Pancreas (tissue), 10 donors: ENCODE measurements around the gene SLC12A7. TPM values are rescaled to one million over a fixed set of nuclear protein-coding genes. Genes with fewer than 3 reads are reported as not detected.
A peak's percentile ranks its signal among the peaks of the same experiment; 100 is the strongest.

Experiments used
- ATAC-seq, 4 donors: fragments of 200-7000 bp; cut with Tn5 transposase; one replicate each; pipeline versions ENCODE4 v1.8.0 to v1.9.1; 2020; ENCODE audit warnings: mild to moderate bottlenecking in 4 of 4, moderate library complexity in 4 of 4
- DNase-seq, 6 donors: peaks; one replicate each; pipeline ENCODE4 v3.0.0-alpha.2; 2020
- FAIRE-seq: peaks from 2 replicates; lab custom pipeline; 2012; peaks lifted over from hg19 to GRCh38; lab: Jason Lieb, UNC
- H3K27ac ChIP-seq, 4 donors: fragments of 200-600 bp; sonication (generic); 1 replicate in 3 of 4; 2 replicates in 1 of 4; pipeline versions ENCODE4 v1.5.0 to v1.8.0; 2020
- H3K27me3 ChIP-seq, 4 donors: fragments of 200-600 bp; one replicate each; pipeline ENCODE4 v1.8.0; 2021
- H3K36me3 ChIP-seq, 3 donors: fragments of 200-600 bp; sonication (generic) in 1 of 3; one replicate each; pipeline versions ENCODE4 v1.5.0 to v1.8.0; 2020 to 2021
- H3K4me1 ChIP-seq, 3 donors: fragments of 200-600 bp; one replicate each; pipeline ENCODE4 v1.8.0; 2021
- H3K4me3 ChIP-seq, 4 donors: fragments of 200-600 bp; sonication (generic) in 2 of 4; one replicate each; pipeline versions ENCODE4 v1.5.0 to v1.8.0; 2020 to 2021
- H3K9me3 ChIP-seq, 4 donors: fragments of 200-600 bp; one replicate each; pipeline ENCODE4 v1.8.0; 2021
- CTCF ChIP-seq, 4 donors: fragments of 200-600 bp; sonication (generic) in 3 of 4; IDR thresholded peaks; one replicate each; pipeline versions ENCODE4 v1.5.0 to v1.8.0; 2021; ENCODE audit warnings: antibody characterized with exemption in 4 of 4
- WGBS, 2 donors: extraction: QIAGEN DNeasy Blood & Tissue Kit; methylation state at CpG; one replicate each; pipeline ENCODE4 v1.1.7; 2013; 5-methylcytosine and 5-hydroxymethylcytosine counted together
- intact Hi-C, 3 donors: fragments of 100-400 bp; cut with DNase I; formaldehyde crosslinking; loops; one replicate each; pipeline versions ENCODE4 v1.11.1 to v1.14.2; 2022
- polyA plus RNA-seq, 2 donors: library from polyadenylated mRNA; stranded (reverse); fragments of 200-250 nt; gene quantifications; one replicate each; pipeline ENCODE4 v1.2.3, GENCODE V29; 2013
- total RNA-seq, 6 donors: library from RNA; stranded (reverse); fragmentation: NEBNext Ultra II Directional in 4 of 6; extraction: Animal tissue kit (Norgen Biotek cat#: 25700) in 4 of 6; gene quantifications; one replicate each; pipeline versions ENCODE4 v1.2.1 to v1.2.4, GENCODE V29; 2021 to 2023
- donor health status: healthy with polysubstance abuse.
- donor health status: DM: no; HTN: no; CAD: no; lungs with moderate emphysema.
- donor health status: DM: no; HTN: no; CAD: no.
- donor health status: control.
- donor health status: control.
- donor health status: Bipolar disorder and iron deficiency.
- donor health status: DM: yes; HTN: yes; CAD: no.
- donor health status: DM: no; HTN: no; CAD: no.
- donor health status: DM: no; HTN: no; CAD: no.
- donor health status: DM: yes; HTN: yes; CAD: no.

Gene SLC12A7
- total and polyA plus RNA-seq, 8 donors = 17.4 to 56.5 (median 35.8) TPM

- H3K4me1 ChIP-seq = peaks cover 0 to 5% (median 5%) of the 10 kb centered on the region in 3 donors
- peaks cover 0 to 39% (median 4%) of the 10 kb centered on the region in 3 donors for H3K36me3 ChIP-seq
- H3K27me3 ChIP-seq = no peaks in the 10 kb centered on the region
- no peak for FAIRE-seq
- no peak overlapping the region for H3K4me3 ChIP-seq
- intact Hi-C loops = no loop called here
- no peak for TF ChIP-seq CTCF (IDR thresholded peaks at IDR 0.05)
- DNase-seq = no peak
- no peak overlapping the region for H3K27ac ChIP-seq
- no peak for ATAC-seq
- H3K9me3 ChIP-seq = no peaks in the 10 kb centered on the region
- 85 to 91% methylated on average over 14 of the region's 14 CpGs for WGBS, 2 donors
These were observed 19.7 kb downstream of the SLC12A7 start for GRCh38 chr5:1092122-1092521.

- H3K36me3 ChIP-seq = peaks cover 0 to 44% (median 5%) of the 10 kb centered on the region in 3 donors
- no peak for TF ChIP-seq CTCF (IDR thresholded peaks at IDR 0.05)
- intact Hi-C loops = no loop called here
- H3K4me1 ChIP-seq = peaks cover 0 to 5% (median 5%) of the 10 kb centered on the region in 3 donors
- H3K9me3 ChIP-seq = no peaks in the 10 kb centered on the region
- no peak for DNase-seq
- no peak overlapping the region for H3K4me3 ChIP-seq
- WGBS, 2 donors = 93 to 98% methylated on average over 23 of the region's 23 CpGs
- no peak for FAIRE-seq
- no peak for ATAC-seq
- no peak overlapping the region for H3K27ac ChIP-seq
- no peaks in the 10 kb centered on the region for H3K27me3 ChIP-seq
These were observed 20.2 kb downstream of the SLC12A7 start for GRCh38 chr5:1091632-1092031.

DNA sequence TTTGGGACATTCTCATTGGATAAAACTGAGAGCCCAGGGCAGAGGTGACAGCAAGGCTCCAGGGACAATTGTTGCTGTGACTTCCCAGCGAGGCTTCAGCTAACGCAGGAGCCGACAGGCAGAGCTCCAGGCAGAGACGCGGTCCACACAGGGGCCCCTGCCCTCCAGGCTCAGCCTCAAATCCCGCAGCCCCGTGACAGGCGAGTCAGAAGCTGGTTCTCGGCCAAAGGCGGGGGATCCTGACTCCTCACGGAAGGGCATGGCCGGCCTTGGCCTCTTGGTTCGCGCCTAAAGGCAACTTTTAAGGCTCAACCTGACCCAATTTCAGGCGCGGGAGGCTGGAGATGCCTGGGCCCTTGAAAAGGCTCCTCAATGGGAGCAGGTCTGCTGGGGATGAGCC is 21.3 kb downstream of the SLC12A7 start:
- no peaks in the 10 kb centered on the region for H3K9me3 ChIP-seq
- H3K36me3 ChIP-seq = peaks cover 0 to 52% (median 9%) of the 10 kb centered on the region in 3 donors
- no peak for TF ChIP-seq CTCF (IDR thresholded peaks at IDR 0.05)
- ATAC-seq (peak in 2 of 4 donors; percentile 5 to 21), FAIRE-seq (no peak), DNase-seq (no peak)
- H3K4me3 ChIP-seq = no peak overlapping the region
- intact Hi-C loops = no loop called here
- WGBS, 2 donors = 76 to 82% methylated on average over 16 of the region's 16 CpGs
- peak overlapping the region in 3 of 4 donors; percentile 8 to 48 (median 31) for H3K27ac ChIP-seq
- H3K4me1 ChIP-seq = peaks cover 0 to 5% (median 5%) of the 10 kb centered on the region in 3 donors
- H3K27me3 ChIP-seq = no peaks in the 10 kb centered on the region

DNA sequence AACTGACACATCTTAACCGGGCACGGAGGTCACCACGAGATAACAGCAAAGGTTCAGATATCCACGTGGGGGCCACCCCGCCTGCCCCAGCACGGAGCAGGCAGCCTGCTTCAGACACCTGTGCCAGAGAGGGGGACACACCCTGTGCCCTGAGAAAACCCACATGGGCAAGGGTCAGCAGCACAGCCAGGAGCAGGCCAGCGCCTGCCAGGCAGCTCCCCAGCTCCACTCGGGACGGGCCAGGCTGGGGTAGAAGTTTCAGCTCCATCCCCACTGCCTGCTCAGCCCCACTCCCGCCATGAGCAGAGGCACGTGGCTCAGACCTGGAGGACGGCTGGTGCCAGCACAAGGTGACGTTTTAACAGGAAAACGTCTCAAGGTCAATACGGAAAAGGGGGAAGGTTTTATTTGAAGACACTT is 22.2 kb downstream of the SLC12A7 start:
- peaks cover 0 to 57% (median 11%) of the 10 kb centered on the region in 3 donors for H3K36me3 ChIP-seq
- no peak for TF ChIP-seq CTCF (IDR thresholded peaks at IDR 0.05)
- peak in 3 of 6 donors; percentile 44 to 65 (median 59) for DNase-seq
- WGBS, 2 donors = 21 to 32% methylated on average over 13 to 15 of the region's 15 CpGs
- H3K27ac ChIP-seq = peak overlapping the region in 3 of 4 donors; percentile 29 to 48 (median 31)
- H3K4me3 ChIP-seq = no peak overlapping the region
- intact Hi-C loops = no loop called here
- H3K4me1 ChIP-seq = peaks cover 0 to 5% (median 5%) of the 10 kb centered on the region in 3 donors
- no peak for FAIRE-seq
- no peaks in the 10 kb centered on the region for H3K27me3 ChIP-seq
- no peaks in the 10 kb centered on the region for H3K9me3 ChIP-seq
- ATAC-seq = peak; percentile 65 to 79 (median 74)

DNA sequence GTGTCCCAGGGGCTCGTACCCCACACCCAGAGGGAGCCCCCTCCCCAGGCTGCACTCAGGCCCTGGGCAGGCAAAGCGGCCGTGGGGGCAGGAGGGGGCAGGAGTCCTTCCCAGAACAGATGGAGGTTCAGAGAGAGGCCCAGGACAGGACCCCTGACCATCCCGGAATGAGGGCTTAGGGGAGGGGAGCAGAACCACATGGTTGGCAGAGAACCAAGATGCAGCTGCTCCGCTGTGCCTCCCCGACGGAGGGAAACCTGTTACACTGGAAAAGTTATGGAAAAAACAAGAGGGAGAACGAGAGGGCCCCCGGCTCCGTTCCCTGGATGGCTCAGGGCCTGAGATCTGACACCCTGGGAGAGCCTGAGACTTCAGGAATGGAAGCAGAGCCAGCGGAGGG is 22.7 kb downstream of the SLC12A7 start:
- H3K27ac ChIP-seq = no peak overlapping the region
- no peak for ATAC-seq
- H3K9me3 ChIP-seq = no peaks in the 10 kb centered on the region
- no peak overlapping the region for H3K4me3 ChIP-seq
- no peak for TF ChIP-seq CTCF (IDR thresholded peaks at IDR 0.05)
- peaks cover 0 to 62% (median 13%) of the 10 kb centered on the region in 3 donors for H3K36me3 ChIP-seq
- DNase-seq = no peak
- no peak for FAIRE-seq
- H3K27me3 ChIP-seq = no peaks in the 10 kb centered on the region
- H3K4me1 ChIP-seq = peaks cover 0 to 5% (median 5%) of the 10 kb centered on the region in 3 donors
- intact Hi-C loops = no loop called here
- WGBS, 2 donors = 56 to 69% methylated on average over 11 of the region's 11 CpGs
